Measurements from ENCODE around the gene NEGR1. TPM values are rescaled to one million over a fixed set of nuclear protein-coding genes. Genes with fewer than 3 reads are reported as not detected.

Gene NEGR1
- total RNA-seq, 4 donors from 2014 or later = 4.6 to 5.7 (median 5.0) TPM

DNA sequence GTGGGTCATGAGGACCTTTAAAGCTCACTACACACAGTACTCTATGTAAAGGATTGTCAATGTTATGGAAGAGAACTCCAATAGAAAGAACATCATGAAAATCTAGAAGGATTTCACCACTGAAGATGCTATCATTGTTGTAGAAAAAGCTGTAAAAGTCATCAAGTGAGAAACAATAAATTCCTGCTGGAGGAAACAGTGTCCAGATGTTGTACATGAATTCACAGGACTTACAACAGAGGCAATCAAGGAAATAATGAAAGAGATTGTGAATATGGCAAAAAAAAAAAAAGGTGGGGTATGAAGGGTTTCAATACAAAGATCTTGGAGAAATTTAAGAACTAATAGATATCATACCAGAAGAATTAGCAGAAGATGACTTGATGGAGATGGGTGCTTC is 846.4 kb downstream of the NEGR1 start:
- DNase-seq = no peak
- no peak overlapping the region for H3K27ac ChIP-seq
- no peaks in the 10 kb centered on the region for H3K36me3 ChIP-seq
- ATAC-seq = no peak
- intact Hi-C loops (cut with DNase I; ENCODE audit: low total_unique reads) (no loop called here), in situ Hi-C loops (cut with MboI; ENCODE audit: low sequenced_read_pairs in 4 of 4) (no loop called here)
- TF ChIP-seq POLR2A (IDR thresholded peaks at IDR 0.05) = no peak
- TF ChIP-seq, protein P1, sequence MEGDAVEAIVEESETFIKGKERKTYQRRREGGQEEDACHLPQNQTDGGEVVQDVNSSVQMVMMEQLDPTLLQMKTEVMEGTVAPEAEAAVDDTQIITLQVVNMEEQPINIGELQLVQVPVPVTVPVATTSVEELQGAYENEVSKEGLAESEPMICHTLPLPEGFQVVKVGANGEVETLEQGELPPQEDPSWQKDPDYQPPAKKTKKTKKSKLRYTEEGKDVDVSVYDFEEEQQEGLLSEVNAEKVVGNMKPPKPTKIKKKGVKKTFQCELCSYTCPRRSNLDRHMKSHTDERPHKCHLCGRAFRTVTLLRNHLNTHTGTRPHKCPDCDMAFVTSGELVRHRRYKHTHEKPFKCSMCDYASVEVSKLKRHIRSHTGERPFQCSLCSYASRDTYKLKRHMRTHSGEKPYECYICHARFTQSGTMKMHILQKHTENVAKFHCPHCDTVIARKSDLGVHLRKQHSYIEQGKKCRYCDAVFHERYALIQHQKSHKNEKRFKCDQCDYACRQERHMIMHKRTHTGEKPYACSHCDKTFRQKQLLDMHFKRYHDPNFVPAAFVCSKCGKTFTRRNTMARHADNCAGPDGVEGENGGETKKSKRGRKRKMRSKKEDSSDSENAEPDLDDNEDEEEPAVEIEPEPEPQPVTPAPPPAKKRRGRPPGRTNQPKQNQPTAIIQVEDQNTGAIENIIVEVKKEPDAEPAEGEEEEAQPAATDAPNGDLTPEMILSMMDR (IDR thresholded peaks at IDR 0.05 in 4 of 5, conservative IDR thresholded peaks at IDR 0.05 in 1 of 5) = no peak
- H3K9me3 ChIP-seq = no peaks in the 10 kb centered on the region
- H3K27me3 ChIP-seq = no peaks in the 10 kb centered on the region
- H3K4me1 ChIP-seq = no peaks in the 10 kb centered on the region
- no peak overlapping the region for H3K4me3 ChIP-seq

DNA sequence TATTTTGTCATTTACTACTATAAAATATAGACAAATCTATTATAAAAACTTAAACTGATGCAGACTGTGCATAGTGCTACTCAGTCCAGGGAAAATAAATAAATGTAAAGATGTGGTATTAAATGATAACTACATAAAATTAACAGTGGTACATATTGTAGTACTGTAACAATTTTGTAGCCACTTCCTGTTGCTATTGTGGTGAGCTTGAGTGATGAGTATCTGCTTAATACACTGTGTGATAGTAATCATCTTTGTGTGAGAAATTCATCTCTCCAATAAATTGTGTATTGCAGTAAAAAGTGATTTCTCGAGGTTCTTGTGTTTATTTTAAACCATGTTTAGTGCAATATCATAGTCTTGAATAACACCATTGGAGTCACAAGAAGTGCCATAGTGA is 848.1 kb downstream of the NEGR1 start:
- no peak overlapping the region for H3K27ac ChIP-seq
- TF ChIP-seq POLR2A (IDR thresholded peaks at IDR 0.05) = no peak
- TF ChIP-seq, protein P1 (IDR thresholded peaks at IDR 0.05 in 4 of 5, conservative IDR thresholded peaks at IDR 0.05 in 1 of 5) = no peak
- H3K9me3 ChIP-seq = no peaks in the 10 kb centered on the region
- ATAC-seq (no peak), DNase-seq (no peak)
- H3K36me3 ChIP-seq = no peaks in the 10 kb centered on the region
- H3K27me3 ChIP-seq = no peaks in the 10 kb centered on the region
- no peaks in the 10 kb centered on the region for H3K4me1 ChIP-seq
- H3K4me3 ChIP-seq = no peak overlapping the region
- in situ Hi-C loops (cut with MboI; ENCODE audit: low sequenced_read_pairs in 4 of 4) = no loop called here
- intact Hi-C loops (cut with DNase I; ENCODE audit: low total_unique reads) = no loop called here

DNA sequence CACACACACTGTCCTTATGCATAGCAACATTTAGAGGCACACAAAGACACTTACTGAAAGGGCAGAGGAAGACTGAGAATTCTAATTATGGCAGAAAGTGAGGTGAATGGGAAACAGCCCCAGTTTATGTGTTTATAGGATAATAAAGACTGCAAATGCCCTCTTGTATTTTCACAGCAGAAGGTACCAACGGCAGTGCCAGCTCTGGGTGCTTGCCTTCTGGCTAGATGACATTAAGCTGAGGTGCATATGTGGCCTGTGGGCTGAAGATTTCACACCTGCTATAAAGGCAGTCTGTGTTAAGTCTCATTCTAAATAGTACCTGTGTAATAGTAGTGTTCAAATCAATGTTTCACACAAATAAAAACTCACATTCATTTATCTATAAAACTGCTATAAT is 854.3 kb downstream of the NEGR1 start:
- Histone ChIP-seq H3K4me1 (no peaks in the 10 kb centered on the region), H3K9me3 (no peaks in the 10 kb centered on the region), H3K36me3 (no peaks in the 10 kb centered on the region), H3K4me3 (no peak overlapping the region), H3K27ac (no peak overlapping the region), H3K27me3 (no peaks in the 10 kb centered on the region)
- in situ Hi-C loops (cut with MboI; ENCODE audit: low sequenced_read_pairs in 4 of 4) (no loop called here), intact Hi-C loops (cut with DNase I; ENCODE audit: low total_unique reads) (no loop called here)
- no peak for DNase-seq
- no peak for ATAC-seq
- TF ChIP-seq, protein P1 (IDR thresholded peaks at IDR 0.05 in 4 of 5, conservative IDR thresholded peaks at IDR 0.05 in 1 of 5) = no peak
- TF ChIP-seq POLR2A (IDR thresholded peaks at IDR 0.05) = no peak

DNA sequence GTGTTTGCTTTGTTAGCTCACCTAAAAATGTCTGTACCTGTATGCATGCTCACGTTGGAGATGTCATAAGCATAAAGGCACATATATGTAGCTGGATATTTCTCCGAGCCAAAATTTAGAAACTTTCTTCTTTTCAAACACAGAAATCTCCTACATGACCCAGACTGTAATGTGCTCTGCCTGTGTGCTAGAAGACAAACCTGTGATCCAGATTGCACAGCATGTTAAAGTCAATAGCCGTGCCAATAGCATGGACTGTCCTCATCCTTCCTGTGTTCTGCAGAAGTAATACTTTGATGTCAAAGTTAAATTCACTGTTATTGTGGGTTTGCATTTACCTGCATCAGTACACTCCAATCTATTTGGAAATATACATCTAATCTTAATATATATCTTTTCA is 855.3 kb downstream of the NEGR1 start:
- in situ Hi-C loops (cut with MboI; ENCODE audit: low sequenced_read_pairs in 4 of 4) = no loop called here
- Histone ChIP-seq H3K27me3 (no peaks in the 10 kb centered on the region), H3K9me3 (no peaks in the 10 kb centered on the region), H3K36me3 (no peaks in the 10 kb centered on the region), H3K4me1 (no peaks in the 10 kb centered on the region), H3K27ac (no peak overlapping the region), H3K4me3 (no peak overlapping the region)
- intact Hi-C loops (cut with DNase I; ENCODE audit: low total_unique reads) = no loop called here
- DNase-seq (no peak), ATAC-seq (no peak)
- TF ChIP-seq POLR2A (IDR thresholded peaks at IDR 0.05) = no peak
- TF ChIP-seq, protein P1 (IDR thresholded peaks at IDR 0.05 in 4 of 5, conservative IDR thresholded peaks at IDR 0.05 in 1 of 5) = no peak

DNA sequence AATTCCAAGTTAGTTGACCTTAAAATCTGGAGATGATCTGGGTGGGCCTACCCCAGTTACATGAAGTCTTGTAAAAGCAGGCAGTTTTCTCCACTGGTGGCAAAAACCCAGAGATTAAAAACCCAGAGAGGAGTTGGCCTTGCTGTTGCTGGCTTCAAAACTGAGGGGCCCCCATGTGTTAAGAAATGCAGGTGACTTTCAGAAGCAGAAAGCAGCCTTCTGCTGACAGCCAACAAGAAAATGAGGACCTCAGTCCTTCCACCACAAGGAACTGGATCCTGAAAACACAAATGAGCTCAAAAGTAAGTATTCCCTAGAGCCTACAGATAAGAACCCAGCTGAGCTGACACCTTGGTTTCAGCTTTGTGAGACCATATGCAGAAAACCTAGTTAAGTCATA is 857.8 kb downstream of the NEGR1 start:
- H3K27ac ChIP-seq = no peak overlapping the region
- ATAC-seq = no peak
- no peak overlapping the region for H3K4me3 ChIP-seq
- H3K9me3 ChIP-seq = no peaks in the 10 kb centered on the region
- H3K27me3 ChIP-seq = no peaks in the 10 kb centered on the region
- no peaks in the 10 kb centered on the region for H3K36me3 ChIP-seq
- in situ Hi-C loops (cut with MboI; ENCODE audit: low sequenced_read_pairs in 4 of 4) (no loop called here), intact Hi-C loops (cut with DNase I; ENCODE audit: low total_unique reads) (no loop called here)
- no peak for DNase-seq
- no peak for TF ChIP-seq POLR2A (IDR thresholded peaks at IDR 0.05)
- TF ChIP-seq, protein P1 (IDR thresholded peaks at IDR 0.05 in 4 of 5, conservative IDR thresholded peaks at IDR 0.05 in 1 of 5) = no peak
- no peaks in the 10 kb centered on the region for H3K4me1 ChIP-seq
